ENCODE results near the gene CTNNBL1.
"Not testable (repeated sequence)": the region's sequence is repeated elsewhere in the genome, so short reads cannot be mapped to it uniquely, and the experiment has no call there.

Gene CTNNBL1

GRCh38 chr20:37679751-37680150, 14.1 kb upstream of the CTNNBL1 start:
- DNase-seq (ENCODE audit: low read depth), result not testable (repeated sequence)

GRCh38 chr20:37680420-37680819, 13.4 kb upstream of the CTNNBL1 start:
- no peak for DNase-seq (ENCODE audit: low read depth)

- no peak for DNase-seq (ENCODE audit: low read depth)
Measured at GRCh38 chr20:37681384-37682112, 12.3 kb upstream of the CTNNBL1 start.

- not testable (repeated sequence) for DNase-seq (ENCODE audit: low read depth)
Measured at GRCh38 chr20:37683146-37683545, 10.7 kb upstream of the CTNNBL1 start.

- DNase-seq (ENCODE audit: low read depth), result no peak
Measured at GRCh38 chr20:37686762-37687477, 6.9 kb upstream of the CTNNBL1 start.

- no peak for DNase-seq (ENCODE audit: low read depth)
Measured at GRCh38 chr20:37687478-37687805, 6.4 kb upstream of the CTNNBL1 start.

- DNase-seq (ENCODE audit: low read depth), result no peak
Measured at GRCh38 chr20:37688093-37688492, 5.7 kb upstream of the CTNNBL1 start.

- DNase-seq (ENCODE audit: low read depth), result no peak
Measured at GRCh38 chr20:37690626-37691369, 3.0 kb upstream of the CTNNBL1 start.

GRCh38 chr20:37692459-37693166, 1.2 kb upstream of the CTNNBL1 start:
- DNase-seq (ENCODE audit: low read depth), result no peak

GRCh38 chr20:37693242-37693634, 592 bp upstream of the CTNNBL1 start:
- DNase-seq (ENCODE audit: low read depth), result no peak

- DNase-seq (ENCODE audit: low read depth), result no peak
Measured at GRCh38 chr20:37695684-37696342, 2.0 kb downstream of the CTNNBL1 start.

GRCh38 chr20:37697314-37697713, 3.5 kb downstream of the CTNNBL1 start:
- DNase-seq (ENCODE audit: low read depth), result no peak

GRCh38 chr20:37699202-37699601, 5.4 kb downstream of the CTNNBL1 start:
- no peak for DNase-seq (ENCODE audit: low read depth)

- DNase-seq (ENCODE audit: low read depth), result no peak
Measured at GRCh38 chr20:37700301-37700700, 6.5 kb downstream of the CTNNBL1 start.

GRCh38 chr20:37701676-37702075, 7.8 kb downstream of the CTNNBL1 start:
- not testable (repeated sequence) for DNase-seq (ENCODE audit: low read depth)

GRCh38 chr20:37702403-37703034, 8.7 kb downstream of the CTNNBL1 start:
- DNase-seq (ENCODE audit: low read depth), result no peak

- no peak for DNase-seq (ENCODE audit: low read depth)
Measured at GRCh38 chr20:37703035-37703845, 9.4 kb downstream of the CTNNBL1 start.

- no peak for DNase-seq (ENCODE audit: low read depth)
Measured at GRCh38 chr20:37704955-37705354, 11.1 kb downstream of the CTNNBL1 start.

GRCh38 chr20:37706298-37706697, 12.5 kb downstream of the CTNNBL1 start:
- DNase-seq (ENCODE audit: low read depth), result no peak

- no peak for DNase-seq (ENCODE audit: low read depth)
Measured at GRCh38 chr20:37711001-37711400, 17.2 kb downstream of the CTNNBL1 start.
